GM12892 (cell line): Measurements from ENCODE around the gene TPCN1.

Experiments used
- POLR2A ChIP-seq: IDR thresholded peaks from 2 replicates; pipeline ENCODE4 v1.6.1; 2011; ENCODE audit warnings: low read depth, low read length, control low read depth
- POLR2AphosphoS5 ChIP-seq: IDR thresholded peaks from 2 replicates; pipeline ENCODE4 v1.6.1; 2011; ENCODE audit warnings: low read depth, low read length, control low read depth

- TF ChIP-seq POLR2AphosphoS5, result no peak
- TF ChIP-seq POLR2A, result no peak
These were observed 577 bp upstream of the TPCN1 start for GRCh38 chr12:113220593-113221180.
